ENCODE measurements around the gene GPC6.

DNA sequence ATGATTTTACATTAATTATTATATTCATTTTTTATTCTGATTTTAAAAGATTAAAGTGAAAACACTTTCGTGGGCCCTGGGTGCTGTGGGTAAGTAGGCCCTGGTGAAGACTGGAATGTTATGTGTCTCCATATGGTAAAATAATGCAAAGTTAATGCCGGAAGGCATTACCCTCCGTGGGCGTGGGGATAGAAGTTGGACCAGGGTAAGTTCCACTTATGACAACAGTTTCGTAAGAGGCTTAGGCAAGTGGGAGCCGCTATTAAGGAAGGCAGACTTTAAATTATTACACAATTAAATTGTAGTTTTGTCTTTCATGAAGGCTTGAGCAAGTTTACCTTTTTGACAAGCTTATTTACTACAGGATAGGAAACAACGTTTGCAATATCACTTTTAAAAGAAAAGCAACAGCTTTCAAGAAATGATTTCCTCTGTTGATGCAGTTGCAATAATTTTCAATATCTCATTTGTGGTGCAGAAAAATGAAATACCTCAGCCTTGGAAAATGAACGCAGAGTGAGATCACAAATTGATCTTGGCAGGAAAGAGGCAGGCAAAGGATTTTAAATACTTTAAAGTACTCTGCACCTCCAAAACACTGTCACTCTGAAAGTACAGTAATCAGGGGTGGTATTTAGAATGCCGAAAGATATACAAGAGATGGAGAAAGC lies 942.3 kb downstream of the GPC6 start:
- TF ChIP-seq EZH2 (IDR thresholded peaks at IDR 0.05; ENCODE audit: borderline replicate concordance, insufficient read depth, low read length, poor library complexity, severe bottlenecking) (no peak), MXI1 (conservative IDR thresholded peaks at IDR 0.05; ENCODE audit: poor library complexity, severe bottlenecking) (no peak), TAF1 (IDR thresholded peaks at IDR 0.05; ENCODE audit: low read depth) (no peak), EP300 (conservative IDR thresholded peaks at IDR 0.05; ENCODE audit: poor library complexity, severe bottlenecking) (no peak), RAD21 (conservative IDR thresholded peaks at IDR 0.05) (no peak), POLR2AphosphoS5 (IDR thresholded peaks at IDR 0.05) (no peak), SMC3 (conservative IDR thresholded peaks at IDR 0.05; ENCODE audit: poor library complexity) (no peak)
- TF ChIP-seq, protein P1, sequence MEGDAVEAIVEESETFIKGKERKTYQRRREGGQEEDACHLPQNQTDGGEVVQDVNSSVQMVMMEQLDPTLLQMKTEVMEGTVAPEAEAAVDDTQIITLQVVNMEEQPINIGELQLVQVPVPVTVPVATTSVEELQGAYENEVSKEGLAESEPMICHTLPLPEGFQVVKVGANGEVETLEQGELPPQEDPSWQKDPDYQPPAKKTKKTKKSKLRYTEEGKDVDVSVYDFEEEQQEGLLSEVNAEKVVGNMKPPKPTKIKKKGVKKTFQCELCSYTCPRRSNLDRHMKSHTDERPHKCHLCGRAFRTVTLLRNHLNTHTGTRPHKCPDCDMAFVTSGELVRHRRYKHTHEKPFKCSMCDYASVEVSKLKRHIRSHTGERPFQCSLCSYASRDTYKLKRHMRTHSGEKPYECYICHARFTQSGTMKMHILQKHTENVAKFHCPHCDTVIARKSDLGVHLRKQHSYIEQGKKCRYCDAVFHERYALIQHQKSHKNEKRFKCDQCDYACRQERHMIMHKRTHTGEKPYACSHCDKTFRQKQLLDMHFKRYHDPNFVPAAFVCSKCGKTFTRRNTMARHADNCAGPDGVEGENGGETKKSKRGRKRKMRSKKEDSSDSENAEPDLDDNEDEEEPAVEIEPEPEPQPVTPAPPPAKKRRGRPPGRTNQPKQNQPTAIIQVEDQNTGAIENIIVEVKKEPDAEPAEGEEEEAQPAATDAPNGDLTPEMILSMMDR (IDR thresholded peaks at IDR 0.05; ENCODE audit: poor library complexity, severe bottlenecking), result no peak
- TF ChIP-seq, protein P2, sequence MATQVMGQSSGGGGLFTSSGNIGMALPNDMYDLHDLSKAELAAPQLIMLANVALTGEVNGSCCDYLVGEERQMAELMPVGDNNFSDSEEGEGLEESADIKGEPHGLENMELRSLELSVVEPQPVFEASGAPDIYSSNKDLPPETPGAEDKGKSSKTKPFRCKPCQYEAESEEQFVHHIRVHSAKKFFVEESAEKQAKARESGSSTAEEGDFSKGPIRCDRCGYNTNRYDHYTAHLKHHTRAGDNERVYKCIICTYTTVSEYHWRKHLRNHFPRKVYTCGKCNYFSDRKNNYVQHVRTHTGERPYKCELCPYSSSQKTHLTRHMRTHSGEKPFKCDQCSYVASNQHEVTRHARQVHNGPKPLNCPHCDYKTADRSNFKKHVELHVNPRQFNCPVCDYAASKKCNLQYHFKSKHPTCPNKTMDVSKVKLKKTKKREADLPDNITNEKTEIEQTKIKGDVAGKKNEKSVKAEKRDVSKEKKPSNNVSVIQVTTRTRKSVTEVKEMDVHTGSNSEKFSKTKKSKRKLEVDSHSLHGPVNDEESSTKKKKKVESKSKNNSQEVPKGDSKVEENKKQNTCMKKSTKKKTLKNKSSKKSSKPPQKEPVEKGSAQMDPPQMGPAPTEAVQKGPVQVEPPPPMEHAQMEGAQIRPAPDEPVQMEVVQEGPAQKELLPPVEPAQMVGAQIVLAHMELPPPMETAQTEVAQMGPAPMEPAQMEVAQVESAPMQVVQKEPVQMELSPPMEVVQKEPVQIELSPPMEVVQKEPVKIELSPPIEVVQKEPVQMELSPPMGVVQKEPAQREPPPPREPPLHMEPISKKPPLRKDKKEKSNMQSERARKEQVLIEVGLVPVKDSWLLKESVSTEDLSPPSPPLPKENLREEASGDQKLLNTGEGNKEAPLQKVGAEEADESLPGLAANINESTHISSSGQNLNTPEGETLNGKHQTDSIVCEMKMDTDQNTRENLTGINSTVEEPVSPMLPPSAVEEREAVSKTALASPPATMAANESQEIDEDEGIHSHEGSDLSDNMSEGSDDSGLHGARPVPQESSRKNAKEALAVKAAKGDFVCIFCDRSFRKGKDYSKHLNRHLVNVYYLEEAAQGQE (IDR thresholded peaks at IDR 0.05; ENCODE audit: borderline replicate concordance), result no peak

Data from neural cell (in vitro differentiated cells).